ENCODE measurements around the gene UBTF. TPM values are rescaled to one million over a fixed set of nuclear protein-coding genes. Genes with fewer than 3 reads are reported as not detected.

The UBTF gene
- total RNA-seq, 1 experiment from 2014 or later: 82.3 TPM

GRCh38 chr17:44216173-44216572, 3.3 kb downstream of the UBTF start:
- DNase-seq (ENCODE audit: low read depth): no peak

GRCh38 chr17:44214896-44215295, 4.6 kb downstream of the UBTF start:
- no peak for DNase-seq (ENCODE audit: low read depth)

DNA sequence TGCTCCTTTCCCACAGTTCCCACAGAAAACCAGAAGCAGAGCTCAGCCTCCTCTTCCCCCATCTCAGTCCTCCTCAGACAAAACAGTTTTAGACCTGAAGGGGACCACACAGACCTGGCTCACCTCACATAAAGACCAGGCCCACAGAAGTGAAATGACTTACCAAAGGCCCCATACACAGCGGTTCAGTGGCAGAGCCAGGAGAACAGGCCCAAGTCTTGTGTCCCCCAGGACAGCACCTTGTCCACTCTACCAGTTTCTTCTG, 5.3 kb downstream of the UBTF start:
- DNase-seq (ENCODE audit: low read depth): no peak

- no peak for DNase-seq (ENCODE audit: low read depth)
Observed at GRCh38 chr17:44213403-44214229, 5.9 kb downstream of the UBTF start.

DNA sequence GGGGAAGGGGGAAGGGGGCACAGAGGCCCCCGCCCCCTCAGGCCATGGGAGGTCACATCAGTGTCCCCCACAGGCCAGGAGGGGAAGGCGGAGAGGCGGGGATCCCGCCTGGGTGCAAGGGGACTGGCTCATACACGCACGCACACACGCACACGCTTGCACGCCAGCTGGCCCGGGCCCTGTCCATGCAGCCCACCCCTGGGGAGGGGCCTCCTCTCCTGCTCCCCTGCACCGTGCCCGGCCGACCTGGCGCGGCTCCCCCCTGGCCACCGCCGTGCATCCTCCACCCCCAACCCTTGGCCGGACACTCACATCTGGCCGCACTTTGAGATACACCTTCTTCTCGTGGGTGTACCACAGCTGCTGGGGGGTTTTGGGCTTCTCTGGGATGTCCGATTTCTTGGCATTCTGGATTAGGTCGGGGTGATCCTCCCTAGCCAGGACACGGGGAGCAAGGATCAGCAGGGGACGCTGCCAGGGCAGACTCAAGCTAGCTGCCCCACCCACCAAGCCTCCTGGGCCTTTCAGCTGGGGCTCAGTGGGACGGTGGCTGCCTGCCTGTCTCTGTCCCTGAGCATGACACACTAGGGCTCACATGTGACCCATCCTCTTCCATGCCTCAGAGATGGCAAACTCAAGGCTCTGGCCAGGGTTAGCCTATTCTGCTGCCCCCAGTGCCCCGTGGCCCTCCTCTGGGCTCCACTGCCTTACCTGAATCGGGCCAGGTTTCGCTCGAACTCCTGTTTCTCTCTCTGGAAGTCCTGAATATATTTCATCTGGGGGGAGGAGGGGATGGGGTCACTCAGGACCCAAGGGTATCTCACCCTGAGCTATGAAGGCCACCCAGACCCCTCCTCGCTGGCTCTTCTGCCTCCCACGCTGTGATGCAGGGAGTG, 6.7 kb downstream of the UBTF start:
- no peak for DNase-seq (ENCODE audit: low read depth)

- no peak for DNase-seq (ENCODE audit: low read depth)
Observed at GRCh38 chr17:44211281-44212265, 7.9 kb downstream of the UBTF start.

DNA sequence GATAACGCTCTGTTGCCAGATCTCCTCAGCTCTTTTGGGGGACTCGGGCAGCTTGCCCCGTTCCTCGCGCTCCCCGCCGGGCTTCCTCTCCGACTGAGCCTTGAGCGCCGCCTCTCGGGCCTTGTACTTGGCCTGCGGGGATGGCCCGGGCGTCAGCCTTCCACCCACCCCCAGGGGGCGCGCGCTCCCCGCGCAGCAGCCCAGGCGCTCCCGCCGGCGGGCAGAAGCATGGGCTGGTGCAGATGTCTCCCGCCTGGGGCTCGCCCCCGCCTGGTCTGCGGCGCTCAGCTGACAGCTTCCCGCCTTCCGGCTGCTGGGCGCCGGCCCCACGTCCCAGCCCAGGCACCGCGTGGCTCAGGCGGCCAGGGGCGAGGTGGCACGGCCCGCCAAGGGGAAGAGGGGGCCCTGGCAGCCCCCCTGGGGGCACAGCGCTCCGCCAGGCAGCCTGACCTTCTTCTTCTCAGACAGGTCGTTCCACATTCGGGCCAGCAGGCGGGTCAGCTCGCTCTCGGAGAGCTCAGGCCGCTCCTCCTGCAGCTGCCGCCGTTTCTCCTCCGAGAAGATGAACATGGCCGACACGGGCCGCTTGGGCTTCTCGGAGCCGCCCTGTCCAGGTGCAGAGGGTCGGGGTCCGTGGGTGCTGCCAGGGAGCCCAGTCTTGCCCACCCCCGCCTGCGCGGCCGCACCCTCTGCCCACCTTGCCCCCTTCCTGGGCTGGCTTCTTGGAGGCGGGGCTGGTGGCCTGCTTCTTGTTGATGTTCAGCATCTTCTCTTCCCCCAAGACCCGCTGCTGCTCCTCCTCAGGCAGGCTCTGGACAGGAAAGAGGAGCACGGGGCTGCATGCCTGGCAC, 8.9 kb downstream of the UBTF start:
- peak; percentile 85 for DNase-seq (ENCODE audit: low read depth)

DNA sequence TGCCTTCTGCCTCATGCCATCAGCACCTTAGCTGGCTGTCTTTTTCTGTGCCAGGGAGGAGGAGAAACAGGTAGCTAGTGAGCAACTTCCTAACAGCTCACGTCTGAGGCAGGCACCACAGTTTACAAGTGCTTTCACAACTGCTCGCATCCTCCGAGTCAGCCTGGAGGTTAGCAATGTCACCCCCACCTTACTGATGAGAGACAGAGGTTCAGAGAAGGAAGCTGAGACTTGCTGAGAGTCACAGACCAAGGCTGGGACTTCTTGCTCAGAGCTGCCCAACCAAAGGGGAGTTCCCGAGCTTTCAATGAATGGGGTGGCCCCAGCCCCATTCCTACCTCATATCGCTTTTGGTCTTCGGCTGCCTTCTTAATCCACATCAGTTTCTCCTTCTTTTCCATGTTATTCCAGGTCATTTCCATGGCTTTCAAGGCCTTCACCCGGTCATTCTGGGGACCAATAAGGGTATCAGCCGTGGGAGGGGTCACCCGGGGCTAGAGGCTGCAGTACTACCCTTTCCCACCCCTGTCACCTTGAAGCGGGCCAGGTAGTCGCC, 9.6 kb downstream of the UBTF start:
- peak; percentile 60 for DNase-seq (ENCODE audit: low read depth)

GRCh38 chr17:44207743-44208142, 11.7 kb downstream of the UBTF start:
- DNase-seq (ENCODE audit: low read depth): peak; percentile 44

GRCh38 chr17:44207319-44207718, 12.2 kb downstream of the UBTF start:
- no peak for DNase-seq (ENCODE audit: low read depth)

DNA sequence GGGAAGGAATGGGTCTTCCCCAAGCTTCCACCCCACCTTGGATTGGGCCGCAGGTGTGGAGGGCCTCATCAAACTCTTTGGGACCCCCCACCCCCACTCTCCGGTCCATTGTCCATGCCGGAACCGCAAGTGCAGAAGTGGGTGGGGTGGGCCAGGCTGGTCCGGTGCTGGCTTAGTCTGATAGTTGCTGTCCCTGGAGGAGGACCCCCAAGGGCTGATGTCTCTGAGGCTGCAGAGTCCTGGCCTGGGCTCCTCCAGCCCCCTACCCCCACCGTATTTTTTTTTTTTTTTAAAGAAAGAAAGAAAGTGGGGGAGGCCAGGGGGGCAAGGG, 12.7 kb downstream of the UBTF start:
- no peak for DNase-seq (ENCODE audit: low read depth)

DNA sequence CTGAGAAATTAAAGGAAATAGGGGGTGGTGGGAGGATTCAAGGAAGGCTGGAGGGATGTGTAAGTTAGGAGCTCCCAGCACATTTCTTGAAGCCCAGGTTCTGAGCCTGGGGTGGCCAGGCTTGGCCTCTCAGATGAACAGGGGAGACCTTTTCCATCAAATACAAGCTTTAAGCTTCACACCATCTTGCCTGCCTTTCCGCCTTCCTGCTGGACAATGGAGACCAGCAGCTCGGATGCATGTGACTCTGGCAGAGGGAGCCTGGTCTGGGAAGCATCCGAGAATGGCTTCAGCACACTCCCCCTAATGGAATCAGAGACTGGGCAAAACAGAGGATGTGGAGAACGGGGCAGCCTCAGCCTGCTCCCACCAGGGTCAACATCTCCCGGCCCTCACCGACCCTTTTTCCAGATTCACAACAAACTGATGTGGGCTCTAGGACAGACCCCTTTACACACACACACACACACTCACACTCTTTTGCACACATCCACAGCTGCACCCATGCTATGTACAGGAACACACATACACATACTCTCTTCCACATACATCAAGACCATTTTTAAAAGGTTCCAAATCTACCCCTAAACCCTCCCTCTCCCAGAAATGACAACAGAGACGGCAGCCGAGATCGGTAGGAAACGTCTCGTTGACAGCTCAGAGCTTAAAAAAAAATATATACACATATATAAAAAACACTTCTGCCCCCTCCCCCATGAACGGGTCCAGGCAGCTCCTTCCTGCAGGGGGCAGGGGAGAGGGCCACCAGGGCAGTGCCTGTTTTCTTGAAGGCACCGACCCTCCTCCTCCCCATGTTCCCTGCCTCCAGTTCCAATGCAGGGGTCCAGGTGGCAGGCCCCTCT, 13.3 kb downstream of the UBTF start:
- DNase-seq (ENCODE audit: low read depth): no peak

DNA sequence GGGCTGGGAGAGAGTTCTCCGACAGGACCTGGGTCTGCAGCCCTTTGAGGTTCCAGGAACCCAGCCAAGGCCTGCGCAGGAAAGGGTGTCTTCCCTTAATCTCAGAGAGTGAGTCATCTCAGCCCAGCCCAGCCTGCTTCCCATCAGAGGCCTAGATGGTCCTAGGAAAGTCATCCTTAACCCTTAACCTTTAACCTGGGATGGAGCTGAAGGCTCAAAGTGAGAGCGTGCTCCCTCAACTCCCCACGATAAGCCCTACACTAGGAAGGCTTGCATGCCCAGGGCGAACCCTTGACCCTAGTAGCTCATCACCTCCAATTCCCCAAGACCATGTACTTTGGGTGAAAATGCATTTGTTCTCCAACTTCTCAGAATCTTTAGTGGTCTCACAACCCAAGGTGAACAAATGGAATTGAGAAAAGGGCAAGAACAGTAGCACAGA, 15.0 kb downstream of the UBTF start:
- peak; percentile 72 for DNase-seq (ENCODE audit: low read depth)

DNA sequence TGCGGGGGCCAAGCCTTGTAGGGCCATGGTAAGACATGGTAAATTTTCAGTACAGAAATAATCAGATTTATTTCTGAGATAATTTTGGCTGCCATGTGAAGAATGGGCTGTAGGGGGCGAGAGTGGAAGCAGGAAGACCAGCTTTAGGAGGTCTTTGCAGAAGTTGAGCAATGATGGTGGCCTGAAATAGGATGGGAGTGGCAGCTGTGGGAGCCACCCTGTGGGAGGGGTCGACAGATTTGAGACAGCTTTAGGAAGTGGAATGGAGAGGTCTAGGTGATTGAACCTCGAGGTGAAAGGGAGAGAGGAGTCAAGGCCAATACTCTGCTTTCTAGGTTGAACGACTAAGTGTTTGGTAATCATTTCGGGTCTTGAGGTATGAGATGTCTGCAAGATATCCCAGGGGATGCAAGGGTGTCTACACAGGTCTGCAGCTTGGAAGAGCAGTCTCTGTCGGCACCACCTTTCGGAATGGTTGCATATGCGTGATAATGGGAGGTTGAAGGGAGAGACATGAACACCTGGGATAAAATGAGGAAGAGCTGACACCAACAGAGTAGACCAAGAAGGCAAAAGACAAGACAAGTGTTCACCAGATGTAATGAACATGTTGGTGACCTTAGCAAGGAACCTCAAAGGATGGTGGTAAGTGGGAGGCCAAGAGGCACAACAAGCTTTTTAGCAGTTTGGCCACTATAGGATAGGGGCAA, 15.6 kb downstream of the UBTF start:
- peak; percentile 56 for DNase-seq (ENCODE audit: low read depth)

DNA sequence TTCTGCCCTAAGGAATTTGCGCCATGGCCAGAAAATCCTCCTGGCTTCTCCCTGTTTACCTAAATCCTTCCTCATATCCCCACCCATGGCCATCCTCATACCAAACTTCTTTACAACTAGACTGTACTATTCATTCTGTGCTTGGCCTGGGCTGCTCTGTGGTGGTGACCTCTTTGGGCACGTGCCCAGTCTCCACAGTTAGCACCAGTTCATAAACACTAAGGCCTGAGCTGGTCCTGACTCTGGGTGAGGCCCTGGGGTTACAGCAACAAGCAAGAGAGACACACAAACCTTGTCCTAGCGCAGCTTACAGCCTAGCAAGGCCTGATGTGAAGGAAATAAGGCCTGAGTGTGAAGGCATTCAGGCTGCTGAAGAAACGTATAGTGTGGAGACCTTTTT, 16.7 kb downstream of the UBTF start:
- DNase-seq (ENCODE audit: low read depth): no peak

GRCh38 chr17:44200478-44201155, 18.9 kb downstream of the UBTF start:
- no peak for DNase-seq (ENCODE audit: low read depth)

GRCh38 chr17:44199553-44200477, 19.7 kb downstream of the UBTF start, which contains the start of gene ATXN7L3:
TSS of gene ATXN7L3 (minus strand) at chr17:44199884. CDS start at chr17:44198070, 1,814 bp downstream.
- peak; percentile 91 for DNase-seq (ENCODE audit: low read depth)
